Immature natural killer cell (primary cell): ENCODE measurements around the gene KLHDC7A. TPM values are rescaled to one million over a fixed set of nuclear protein-coding genes. Genes with fewer than 3 reads are reported as not detected.

Source experiments
- DNase-seq, 3 donors: peaks; one replicate each; pipeline ENCODE4 v3.0.0; 2022; ENCODE audit warnings: mixed read lengths in 1 of 3
- H3K27ac Mint-ChIP-seq, 6 donors: one replicate each; pipeline ENCODE4 v1.8.0; 2020; ENCODE audit warnings: mixed read lengths in 6 of 6, mild to moderate bottlenecking in 5 of 6, inconsistent platforms in 4 of 6, moderate library complexity in 3 of 6
- H3K27me3 Mint-ChIP-seq, 3 donors: one replicate each; pipeline ENCODE4 v1.8.0; 2020 to 2021; ENCODE audit warnings: low read depth in 3 of 3, mild to moderate bottlenecking in 3 of 3, mixed read lengths in 3 of 3, moderate library complexity in 3 of 3, inconsistent platforms in 1 of 3
- H3K36me3 Mint-ChIP-seq, 3 donors: one replicate each; pipeline ENCODE4 v1.8.0; 2020; ENCODE audit warnings: mixed read lengths in 3 of 3, inconsistent platforms in 2 of 3, mild to moderate bottlenecking in 2 of 3
- H3K4me1 Mint-ChIP-seq, 2 donors: one replicate each; pipeline ENCODE4 v1.8.0; 2020; ENCODE audit warnings: inconsistent platforms in 2 of 2, mild to moderate bottlenecking in 2 of 2, mixed read lengths in 2 of 2, moderate library complexity in 1 of 2
- H3K4me3 Mint-ChIP-seq, 5 donors: one replicate each; pipeline ENCODE4 v1.8.0; 2020; ENCODE audit warnings: mild to moderate bottlenecking in 5 of 5, mixed read lengths in 5 of 5, inconsistent platforms in 3 of 5, moderate library complexity in 3 of 5
- H3K9me3 Mint-ChIP-seq, 6 donors: one replicate each; pipeline ENCODE4 v1.8.0; 2020; ENCODE audit warnings: mild to moderate bottlenecking in 6 of 6, mixed read lengths in 6 of 6, inconsistent platforms in 4 of 6, moderate library complexity in 3 of 6
- polyA plus RNA-seq, 3 donors: library from polyadenylated mRNA; unstranded; fragments of 300-500 nt; fragmentation: Illumina TruSeq; gene quantifications; one replicate each; pipeline ENCODE4 v1.2.3, GENCODE V29; 2021

Gene KLHDC7A
- polyA plus RNA-seq, 3 donors from 2014 or later, result not detected

GRCh38 chr1:18504609-18505008, 23.9 kb downstream of the KLHDC7A start:
- Mint-ChIP-seq H3K4me1 (no peaks in the 10 kb centered on the region), H3K27me3 (peaks cover 7 to 8% (median 7%) of the 10 kb centered on the region in 3 donors), H3K27ac (no peak overlapping the region), H3K36me3 (peaks cover 0 to 5% (median 0%) of the 10 kb centered on the region in 3 donors), H3K9me3 (peaks cover 0 to 5% (median 0%) of the 10 kb centered on the region in 6 donors), H3K4me3 (no peak overlapping the region)
- no peak for DNase-seq

- DNase-seq, result no peak
- Mint-ChIP-seq H3K27me3 (peaks cover 6 to 10% (median 7%) of the 10 kb centered on the region in 3 donors), H3K36me3 (peaks cover 0 to 5% (median 0%) of the 10 kb centered on the region in 3 donors), H3K9me3 (peaks cover 0 to 5% (median 0%) of the 10 kb centered on the region in 6 donors), H3K4me1 (no peaks in the 10 kb centered on the region), H3K27ac (no peak overlapping the region), H3K4me3 (no peak overlapping the region)
Measured at GRCh38 chr1:18505666-18506065, 24.9 kb downstream of the KLHDC7A start.

DNA sequence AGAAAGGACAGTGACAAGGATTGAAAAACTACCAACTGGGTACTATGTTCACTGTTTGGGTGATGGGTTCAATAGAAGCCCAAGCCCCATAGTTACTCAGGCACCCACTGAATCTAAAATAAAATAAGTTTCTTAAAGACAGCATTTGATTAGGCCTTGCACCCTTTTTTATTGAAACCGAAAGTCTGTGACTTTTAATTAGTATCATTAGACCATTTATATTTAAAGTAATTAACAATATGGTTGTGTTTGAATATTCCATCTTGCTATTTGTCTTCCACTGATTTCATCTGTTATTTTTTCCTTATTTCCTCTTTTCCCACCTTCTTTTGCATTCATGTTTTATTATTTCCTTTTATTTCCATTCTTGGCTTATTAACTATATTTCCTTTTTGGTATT, 27.4 kb downstream of the KLHDC7A start:
- peaks cover 0 to 5% (median 1%) of the 10 kb centered on the region in 6 donors for H3K9me3 Mint-ChIP-seq
- peaks cover 0 to 5% (median 0%) of the 10 kb centered on the region in 3 donors for H3K36me3 Mint-ChIP-seq
- no peak overlapping the region for H3K4me3 Mint-ChIP-seq
- H3K27ac Mint-ChIP-seq, result no peak overlapping the region
- peaks cover 5 to 13% (median 8%) of the 10 kb centered on the region in 3 donors for H3K27me3 Mint-ChIP-seq
- H3K4me1 Mint-ChIP-seq, result no peaks in the 10 kb centered on the region
- no peak for DNase-seq

DNA sequence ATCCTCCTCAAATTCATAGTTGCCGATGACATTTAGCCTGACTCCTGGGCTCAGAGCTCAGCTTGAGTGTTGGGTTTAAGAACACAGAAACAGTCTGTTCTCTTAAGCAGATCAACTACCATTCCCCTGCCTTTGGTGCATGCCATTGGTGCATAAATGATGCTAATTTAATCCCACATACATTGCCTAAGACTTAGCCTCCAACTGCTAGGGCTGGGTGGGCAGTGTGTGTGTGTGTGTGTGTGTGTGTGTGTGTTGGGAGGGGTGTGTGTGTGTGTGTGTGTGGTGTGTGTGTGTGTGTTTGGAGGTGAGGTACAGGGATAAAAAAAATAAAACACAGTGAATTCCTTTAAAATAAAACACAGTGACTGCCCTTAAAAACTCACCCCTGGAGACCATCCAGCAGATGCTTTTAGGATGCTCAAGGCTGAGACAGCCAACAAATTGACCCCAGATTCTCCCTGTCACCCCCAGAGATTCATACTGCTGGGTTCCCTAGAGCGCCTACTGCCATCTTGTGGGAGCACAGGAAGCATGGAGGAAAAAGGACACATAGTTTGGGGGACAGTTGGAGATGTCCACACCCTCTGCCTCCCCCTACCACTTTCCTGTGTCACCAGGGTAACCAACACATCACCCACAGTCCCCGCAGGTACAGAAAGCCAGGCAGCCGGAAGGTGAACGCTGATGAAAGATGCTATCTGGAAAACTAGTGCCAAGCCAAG, 30.6 kb downstream of the KLHDC7A start:
- Mint-ChIP-seq H3K4me3 (no peak overlapping the region), H3K27me3 (peaks cover 2 to 11% (median 5%) of the 10 kb centered on the region in 3 donors), H3K27ac (no peak overlapping the region), H3K36me3 (peaks cover 0 to 5% (median 4%) of the 10 kb centered on the region in 3 donors), H3K9me3 (peaks cover 9 to 23% (median 15%) of the 10 kb centered on the region in 6 donors), H3K4me1 (no peaks in the 10 kb centered on the region)
- DNase-seq, result no peak

DNA sequence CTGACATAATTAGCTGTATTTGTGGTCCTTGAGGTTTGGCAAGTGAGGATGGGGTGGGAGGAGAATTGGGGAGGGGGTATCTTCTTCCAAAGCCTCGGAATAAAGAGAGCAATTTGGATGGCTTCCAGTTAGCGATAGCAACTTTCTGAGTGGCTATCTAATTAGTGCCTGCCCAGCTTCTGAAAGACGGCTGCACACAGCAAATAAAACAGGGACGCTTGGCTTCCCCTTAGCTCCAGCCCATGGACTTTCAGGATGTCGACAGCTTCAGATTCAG, 31.1 kb downstream of the KLHDC7A start:
- H3K36me3 Mint-ChIP-seq, result peaks cover 0 to 5% (median 4%) of the 10 kb centered on the region in 3 donors
- H3K4me3 Mint-ChIP-seq, result no peak overlapping the region

GRCh38 chr1:18512883-18513282, 32.2 kb downstream of the KLHDC7A start:
- H3K4me3 Mint-ChIP-seq, result peak overlapping the region in 1 of 5 donors; percentile 33
- DNase-seq, result no peak
- no peaks in the 10 kb centered on the region for H3K4me1 Mint-ChIP-seq
- peaks cover 9 to 25% (median 18%) of the 10 kb centered on the region in 6 donors for H3K9me3 Mint-ChIP-seq
- peaks cover 2 to 9% (median 3%) of the 10 kb centered on the region in 3 donors for H3K27me3 Mint-ChIP-seq
- peak overlapping the region in 1 of 6 donors; percentile 69 for H3K27ac Mint-ChIP-seq
- H3K36me3 Mint-ChIP-seq, result peaks cover 0 to 7% (median 5%) of the 10 kb centered on the region in 3 donors

More for the DNA sequence above, 31.1 kb downstream of the KLHDC7A start:
- Mint-ChIP-seq H3K9me3 (peaks cover 9 to 23% (median 18%) of the 10 kb centered on the region in 6 donors), H3K27me3 (peaks cover 2 to 9% (median 5%) of the 10 kb centered on the region in 3 donors), H3K27ac (no peak overlapping the region), H3K4me1 (no peaks in the 10 kb centered on the region)
- DNase-seq, result no peak

GRCh38 chr1:18513995-18514394, 33.3 kb downstream of the KLHDC7A start:
- DNase-seq, result no peak
- peaks cover 9 to 27% (median 18%) of the 10 kb centered on the region in 6 donors for H3K9me3 Mint-ChIP-seq
- H3K4me3 Mint-ChIP-seq, result no peak overlapping the region
- no peak overlapping the region for H3K27ac Mint-ChIP-seq
- peaks cover 0 to 7% (median under 1%) of the 10 kb centered on the region in 3 donors for H3K36me3 Mint-ChIP-seq
- no peaks in the 10 kb centered on the region for H3K4me1 Mint-ChIP-seq
- H3K27me3 Mint-ChIP-seq, result peaks cover 2 to 9% (median 7%) of the 10 kb centered on the region in 3 donors

DNA sequence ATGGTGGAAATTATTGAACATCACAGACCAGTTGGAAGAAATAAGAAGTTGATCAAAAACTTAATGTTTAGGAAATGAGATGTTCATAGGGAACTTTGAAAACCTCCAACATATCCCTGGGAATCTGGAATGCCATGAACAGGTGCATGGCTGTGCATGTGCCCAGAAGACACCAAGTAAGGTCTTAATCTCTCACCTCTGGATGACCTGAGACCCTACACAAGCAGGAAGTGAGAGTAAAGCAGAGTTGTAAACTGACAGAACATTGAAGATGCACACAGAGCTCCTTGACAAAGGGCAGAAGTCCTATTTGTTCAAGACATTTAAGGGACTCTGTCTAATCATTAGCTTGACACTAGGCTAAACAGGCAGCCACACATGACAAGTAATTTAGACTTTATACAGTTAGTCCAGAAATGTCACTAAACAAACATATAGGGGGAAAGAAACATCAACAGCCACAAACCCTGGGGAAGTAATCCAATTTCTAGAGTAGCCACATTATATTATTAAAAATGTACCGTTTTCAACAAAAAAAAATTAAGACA, 34.5 kb downstream of the KLHDC7A start:
- H3K27me3 Mint-ChIP-seq, result peaks cover 2 to 7% (median 5%) of the 10 kb centered on the region in 3 donors
- no peak overlapping the region for H3K27ac Mint-ChIP-seq
- no peak overlapping the region for H3K4me3 Mint-ChIP-seq
- peaks cover 5 to 27% (median 18%) of the 10 kb centered on the region in 6 donors for H3K9me3 Mint-ChIP-seq
- H3K4me1 Mint-ChIP-seq, result no peaks in the 10 kb centered on the region
- no peak for DNase-seq
- H3K36me3 Mint-ChIP-seq, result peaks cover 0 to 7% (median 0%) of the 10 kb centered on the region in 3 donors

DNA sequence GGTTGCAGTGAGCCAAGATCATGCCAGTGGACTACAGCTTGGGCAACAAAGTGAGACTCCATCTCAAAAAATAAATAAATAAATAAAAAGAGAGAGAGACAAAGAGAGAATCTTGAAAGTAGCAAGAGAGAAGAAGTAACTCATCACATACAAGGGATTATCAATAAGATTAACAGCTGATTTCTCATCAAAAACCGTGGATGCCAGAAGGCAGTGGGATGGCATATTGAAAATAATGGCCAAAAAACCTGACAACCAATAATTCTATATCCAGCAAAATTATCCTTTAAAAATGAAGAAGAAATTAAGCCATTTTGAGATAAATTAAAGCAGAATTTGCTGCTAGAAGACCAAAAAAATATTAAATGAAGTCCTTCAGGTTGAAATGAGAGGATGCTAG, 35.7 kb downstream of the KLHDC7A start:
- no peak for DNase-seq
- Mint-ChIP-seq H3K27me3 (peaks cover 2 to 9% (median 5%) of the 10 kb centered on the region in 3 donors), H3K4me1 (no peaks in the 10 kb centered on the region), H3K36me3 (peaks cover 0 to 7% (median 0%) of the 10 kb centered on the region in 3 donors), H3K4me3 (no peak overlapping the region), H3K9me3 (peaks cover 5 to 27% (median 18%) of the 10 kb centered on the region in 6 donors), H3K27ac (no peak overlapping the region)

GRCh38 chr1:18526436-18527275, 45.9 kb downstream of the KLHDC7A start:
- H3K4me1 Mint-ChIP-seq, result no peaks in the 10 kb centered on the region
- peaks cover 0 to 5% (median 4%) of the 10 kb centered on the region in 3 donors for H3K27me3 Mint-ChIP-seq
- no peak overlapping the region for H3K27ac Mint-ChIP-seq
- H3K36me3 Mint-ChIP-seq, result no peaks in the 10 kb centered on the region
- DNase-seq, result no peak
- H3K4me3 Mint-ChIP-seq, result no peak overlapping the region
- peaks cover 0 to 1% (median 0%) of the 10 kb centered on the region in 6 donors for H3K9me3 Mint-ChIP-seq

DNA sequence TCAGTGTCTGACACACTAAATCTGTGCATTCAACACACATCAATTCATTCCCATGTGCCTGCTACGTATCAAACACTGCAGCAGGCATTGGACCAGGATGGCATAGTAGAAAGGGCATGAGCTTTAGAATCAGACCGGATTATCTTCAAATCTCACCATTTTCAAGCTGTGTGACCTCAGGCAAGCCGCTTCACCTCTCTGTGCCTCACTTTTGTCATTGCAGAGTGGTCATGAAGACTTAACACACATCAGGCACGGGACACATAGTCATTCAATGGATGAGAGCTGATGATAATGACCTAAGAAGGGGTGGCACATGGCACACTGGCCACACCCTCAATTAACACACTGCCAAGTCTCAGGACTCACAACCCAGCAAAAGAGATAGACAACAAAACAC, 46.8 kb downstream of the KLHDC7A start:
- Mint-ChIP-seq H3K4me1 (no peaks in the 10 kb centered on the region), H3K4me3 (no peak overlapping the region), H3K27me3 (peaks cover 0 to 5% (median 4%) of the 10 kb centered on the region in 3 donors), H3K36me3 (no peaks in the 10 kb centered on the region), H3K9me3 (peaks cover 0 to 1% (median 0%) of the 10 kb centered on the region in 6 donors), H3K27ac (no peak overlapping the region)
- no peak for DNase-seq

- Mint-ChIP-seq H3K4me1 (no peaks in the 10 kb centered on the region), H3K36me3 (no peaks in the 10 kb centered on the region), H3K9me3 (peaks cover 0 to 1% (median 0%) of the 10 kb centered on the region in 6 donors), H3K27me3 (peaks cover 0 to 6% (median 4%) of the 10 kb centered on the region in 3 donors), H3K27ac (no peak overlapping the region), H3K4me3 (no peak overlapping the region)
- DNase-seq, result no peak
Measured at GRCh38 chr1:18527921-18528320, 47.2 kb downstream of the KLHDC7A start.

GRCh38 chr1:18528616-18529015, 47.9 kb downstream of the KLHDC7A start:
- Mint-ChIP-seq H3K36me3 (no peaks in the 10 kb centered on the region), H3K4me1 (no peaks in the 10 kb centered on the region), H3K27me3 (peaks cover 0 to 8% (median 6%) of the 10 kb centered on the region in 3 donors), H3K4me3 (no peak overlapping the region), H3K9me3 (peaks cover 0 to 1% (median 0%) of the 10 kb centered on the region in 6 donors), H3K27ac (no peak overlapping the region)
- no peak for DNase-seq
